Transverse colon (tissue), 4 donors: ENCODE data around the gene SETD3. TPM values are rescaled to one million over a fixed set of nuclear protein-coding genes. Genes with fewer than 3 reads are reported as not detected.

Source experiments
- DNase-seq: peaks from one replicate; pipeline ENCODE4 v3.0.0-alpha.2; 2019
- H3K27ac ChIP-seq, 4 donors: fragments of 200-600 bp; sonication (generic); 2 replicates each; pipeline ENCODE4 v1.5.1; 2016 to 2018; ENCODE audit warnings: inconsistent platforms in 4 of 4
- H3K27me3 ChIP-seq: fragments of 200-600 bp; sonication (generic); 2 replicates; pipeline ENCODE4 v1.5.1; 2017; ENCODE audit warnings: inconsistent platforms
- H3K36me3 ChIP-seq, 4 donors: fragments of 200-600 bp; sonication (generic); 2 replicates each; pipeline ENCODE4 v1.5.1; 2017 to 2019; ENCODE audit warnings: inconsistent platforms in 4 of 4
- H3K4me1 ChIP-seq, 4 donors: fragments of 200-600 bp; sonication (generic); 2 replicates each; pipeline ENCODE4 v1.5.1; 2017 to 2020; ENCODE audit warnings: inconsistent platforms in 4 of 4
- H3K4me3 ChIP-seq, 4 donors: fragments of 200-600 bp; sonication (generic); 1 replicate in 1 of 4; 2 replicates in 3 of 4; pipeline versions ENCODE4 v1.5.1 to v1.6.1; 2017 to 2019; ENCODE audit warnings: inconsistent platforms in 4 of 4
- H3K9me3 ChIP-seq, 2 donors: fragments of 200-600 bp; sonication (generic); 2 replicates each; pipeline ENCODE4 v1.5.1; 2017 to 2019; ENCODE audit warnings: inconsistent platforms in 2 of 2
- EP300 ChIP-seq: sonication (generic); formaldehyde crosslinking; IDR thresholded peaks from one replicate; pipeline ENCODE4 v1.6.1; 2017; ENCODE audit warnings: antibody characterized with exemption, low read depth
- POLR2A ChIP-seq: fragments of 450-650 bp; IDR thresholded peaks from one replicate; pipeline ENCODE4 v1.6.1; 2016; ENCODE audit warnings: antibody characterized with exemption, mild to moderate bottlenecking, moderate library complexity
- POLR2AphosphoS5 ChIP-seq, 3 donors: sonication (generic); formaldehyde crosslinking; IDR thresholded peaks; one replicate each; pipeline ENCODE4 v1.6.1; 2016; ENCODE audit warnings: antibody characterized with exemption in 3 of 3
- WGBS, 2 donors: methylation state at CpG; one replicate each; pipeline ENCODE4 v1.1.5; 2018; ENCODE audit warnings: low coverage in 1 of 2; 5-methylcytosine and 5-hydroxymethylcytosine counted together
- in situ Hi-C, 4 donors: fragments of 200-750 bp; cut with MboI; loops; one replicate each; pipeline versions ENCODE4 v1.15.0 to v1.15.1; 2017; ENCODE audit warnings: low sequenced_read_pairs in 3 of 4, low pct_ligation_motif_present in 1 of 4, low pct_unique_long_range_greater_than_20kb in 1 of 4
- intact Hi-C: fragments of 100-400 bp; cut with DNase I; formaldehyde crosslinking; loops from one replicate; pipeline ENCODE4 v1.15.1; 2023; ENCODE audit warnings: low total_unique reads
- total RNA-seq, 4 donors: library from RNA; depleted of rRNA; stranded (reverse); fragments of >200 nt; gene quantifications; one replicate each; pipeline ENCODE4 v1.1.0, GENCODE V29; 2016
- TF ChIP-seq, protein P1 (sequence below), 5 experiments: fragments of 200-600 bp in 3 of 5; fragments of 450-650 bp in 2 of 5; sonication (generic) in 3 of 5; IDR thresholded peaks; 1 replicate in 2 of 5; 2 replicates in 3 of 5; pipeline ENCODE4 v1.5.1; 2016 to 2017; ENCODE audit warnings: antibody characterized with exemption in 5 of 5, inconsistent platforms in 3 of 5, mild to moderate bottlenecking in 2 of 5, moderate library complexity in 1 of 5

Gene SETD3
- total RNA-seq, 4 donors from 2014 or later: 50.1 to 224 (median 68.8) TPM

DNA sequence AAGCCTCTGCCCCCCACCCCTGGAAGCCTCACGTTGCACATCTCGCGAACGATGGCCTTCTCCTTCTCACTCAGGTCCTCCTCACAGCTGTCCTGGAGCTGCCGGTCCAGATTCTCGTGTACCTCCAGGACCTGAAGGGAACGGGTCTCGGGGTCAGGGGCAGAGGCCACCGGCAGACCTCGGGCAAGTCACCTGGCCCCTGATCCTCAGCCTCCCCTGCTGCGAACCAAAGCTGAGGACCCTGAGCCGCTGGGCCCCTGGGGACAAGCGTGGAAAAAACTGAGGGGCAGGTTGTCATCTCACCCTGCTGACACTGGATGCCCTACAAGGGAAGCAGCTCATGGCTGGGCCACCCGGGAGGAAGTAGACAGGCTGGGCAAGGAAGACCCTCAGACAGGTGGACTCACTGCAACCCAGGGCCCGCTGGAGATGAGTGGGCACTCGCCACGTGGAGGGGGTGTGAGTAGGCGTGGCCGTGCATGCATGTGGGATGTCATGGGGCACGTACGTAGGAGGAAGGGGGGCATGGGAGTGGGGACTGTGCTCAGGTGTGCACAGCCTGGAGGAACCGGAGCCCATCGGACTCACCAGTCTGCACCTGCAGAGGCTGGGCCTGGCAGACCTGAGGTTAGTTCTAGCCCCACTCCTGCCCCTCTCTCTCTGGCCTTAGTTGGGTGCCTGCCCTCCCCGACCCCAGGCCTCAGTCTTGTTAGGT is 35.7 kb upstream of the SETD3 start:
- WGBS, 2 donors: 85% methylated on average over 24 of the region's 24 CpGs; no CpG with 5 or more reads in 1 of the 2 donors
- TF ChIP-seq, protein P1, sequence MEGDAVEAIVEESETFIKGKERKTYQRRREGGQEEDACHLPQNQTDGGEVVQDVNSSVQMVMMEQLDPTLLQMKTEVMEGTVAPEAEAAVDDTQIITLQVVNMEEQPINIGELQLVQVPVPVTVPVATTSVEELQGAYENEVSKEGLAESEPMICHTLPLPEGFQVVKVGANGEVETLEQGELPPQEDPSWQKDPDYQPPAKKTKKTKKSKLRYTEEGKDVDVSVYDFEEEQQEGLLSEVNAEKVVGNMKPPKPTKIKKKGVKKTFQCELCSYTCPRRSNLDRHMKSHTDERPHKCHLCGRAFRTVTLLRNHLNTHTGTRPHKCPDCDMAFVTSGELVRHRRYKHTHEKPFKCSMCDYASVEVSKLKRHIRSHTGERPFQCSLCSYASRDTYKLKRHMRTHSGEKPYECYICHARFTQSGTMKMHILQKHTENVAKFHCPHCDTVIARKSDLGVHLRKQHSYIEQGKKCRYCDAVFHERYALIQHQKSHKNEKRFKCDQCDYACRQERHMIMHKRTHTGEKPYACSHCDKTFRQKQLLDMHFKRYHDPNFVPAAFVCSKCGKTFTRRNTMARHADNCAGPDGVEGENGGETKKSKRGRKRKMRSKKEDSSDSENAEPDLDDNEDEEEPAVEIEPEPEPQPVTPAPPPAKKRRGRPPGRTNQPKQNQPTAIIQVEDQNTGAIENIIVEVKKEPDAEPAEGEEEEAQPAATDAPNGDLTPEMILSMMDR (IDR thresholded peaks at IDR 0.05): no peak
- no peak for TF ChIP-seq EP300
- TF ChIP-seq POLR2AphosphoS5 (IDR thresholded peaks at IDR 0.05): no peak
- TF ChIP-seq POLR2A: no peak
- DNase-seq: no peak
- no peak overlapping the region for H3K4me3 ChIP-seq
- no peak overlapping the region for H3K27ac ChIP-seq
- peaks cover 4 to 14% (median 10%) of the 10 kb centered on the region in 4 donors for H3K4me1 ChIP-seq
- in situ Hi-C loops: loop anchor here in 2 of 4 donors (5.0 to 25.0 kb wide), 2 partner anchors 96 to 116 kb away; partner anchors contain the start of gene CCDC85C (in 1 of the 2)
- intact Hi-C loops: no loop called here
- no peaks in the 10 kb centered on the region for H3K36me3 ChIP-seq
- no peaks in the 10 kb centered on the region for H3K27me3 ChIP-seq
- no peaks in the 10 kb centered on the region for H3K9me3 ChIP-seq

DNA sequence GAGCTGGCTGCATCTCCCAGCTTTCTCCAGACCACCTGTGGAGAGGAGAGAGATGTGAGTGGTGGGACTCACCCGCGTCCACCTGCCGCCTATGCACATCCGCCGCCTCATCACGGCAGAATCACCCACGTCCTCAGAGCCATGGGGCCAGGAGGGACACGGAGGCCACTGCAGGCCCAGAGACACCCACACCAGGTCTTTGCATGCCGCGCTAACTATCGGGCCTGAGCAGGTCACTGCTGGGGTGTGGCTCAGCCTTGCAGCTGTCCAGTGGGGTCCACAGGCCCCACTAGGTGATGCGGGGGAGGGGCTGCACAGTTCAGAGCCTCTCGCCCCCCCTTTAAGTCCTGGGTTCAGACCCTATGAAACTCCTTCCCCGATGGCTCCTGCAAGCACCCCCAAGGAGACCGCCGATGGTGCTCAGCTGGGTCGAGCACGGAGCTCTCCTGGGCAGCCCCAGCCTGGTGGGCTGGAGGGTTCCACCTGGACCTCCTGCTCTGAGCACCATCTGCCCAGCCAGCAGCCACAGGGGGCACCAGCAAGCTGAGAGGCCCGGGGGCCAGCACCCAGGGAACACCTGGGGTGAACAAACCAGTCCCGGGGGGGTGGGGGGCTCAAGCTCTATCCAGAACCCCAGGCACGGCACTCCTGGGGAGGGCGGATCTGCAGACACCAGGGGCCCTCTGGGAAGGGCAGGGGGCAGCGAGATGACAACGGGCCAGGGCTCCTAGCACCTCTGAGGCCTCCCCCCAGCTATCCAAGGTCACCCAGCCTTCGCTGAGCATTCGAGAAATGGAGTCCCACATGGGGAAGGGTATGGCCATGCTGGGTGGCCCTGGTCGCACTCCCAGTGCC is 34.9 kb upstream of the SETD3 start:
- Histone ChIP-seq H3K27ac (no peak overlapping the region), H3K4me3 (no peak overlapping the region), H3K36me3 (no peaks in the 10 kb centered on the region), H3K9me3 (no peaks in the 10 kb centered on the region), H3K4me1 (peaks cover 4 to 18% (median 10%) of the 10 kb centered on the region in 4 donors), H3K27me3 (no peaks in the 10 kb centered on the region)
- intact Hi-C loops: no loop called here
- in situ Hi-C loops: loop anchor here in 2 of 4 donors (5.0 to 25.0 kb wide), 2 partner anchors 97 to 117 kb away; partner anchors contain the start of gene CCDC85C (in 1 of the 2)
- WGBS, 2 donors: 94% methylated on average over 25 of the region's 27 CpGs; no CpG with 5 or more reads in 1 of the 2 donors
- TF ChIP-seq POLR2A (no peak), EP300 (no peak), POLR2AphosphoS5 (IDR thresholded peaks at IDR 0.05) (no peak)
- TF ChIP-seq, protein P1 (IDR thresholded peaks at IDR 0.05): no peak
- DNase-seq: no peak

- in situ Hi-C loops: loop anchor here in 2 of 4 donors (5.0 to 25.0 kb wide), 2 partner anchors 98 to 118 kb away; partner anchors contain the start of gene CCDC85C (in 1 of the 2)
- Histone ChIP-seq H3K4me1 (peaks cover 4 to 18% (median 10%) of the 10 kb centered on the region in 4 donors), H3K4me3 (no peak overlapping the region), H3K27me3 (no peaks in the 10 kb centered on the region), H3K9me3 (no peaks in the 10 kb centered on the region), H3K27ac (no peak overlapping the region), H3K36me3 (peaks cover 0 to 3% (median 0%) of the 10 kb centered on the region in 4 donors)
- intact Hi-C loops: no loop called here
- TF ChIP-seq POLR2A (no peak), POLR2AphosphoS5 (IDR thresholded peaks at IDR 0.05) (no peak), EP300 (no peak)
- TF ChIP-seq, protein P1 (IDR thresholded peaks at IDR 0.05): no peak
- WGBS, 2 donors: 97% methylated on average over 18 of the region's 20 CpGs; no CpG with 5 or more reads in 1 of the 2 donors
- DNase-seq: no peak
Observed at GRCh38 chr14:99514552-99515300, 34.1 kb upstream of the SETD3 start.
